K562 (cell line): Measurements from ENCODE around the gene PARP4. TPM values are rescaled to one million over a fixed set of nuclear protein-coding genes. Genes with fewer than 3 reads are reported as not detected.

Experiments used
- BDP1 ChIP-seq: IDR thresholded peaks from 3 replicates; pipeline ENCODE4 v1.6.1; 2011; ENCODE audit not compliant: insufficient read length, insufficient read depth
- EHMT2 ChIP-seq: fragments of 450-650 bp; IDR thresholded peaks from 2 replicates; pipeline ENCODE4 v1.6.1; 2018; ENCODE audit warnings: antibody characterized with exemption
- EWSR1 ChIP-seq: fragments of 450-650 bp; IDR thresholded peaks from 2 replicates; pipeline ENCODE4 v1.6.1; 2018; ENCODE audit warnings: borderline replicate concordance, mild to moderate bottlenecking, low read depth, moderate library complexity; ENCODE audit not compliant: partially characterized antibody
- GTF2F1 ChIP-seq: IDR thresholded peaks from 2 replicates; pipeline ENCODE4 v1.6.1; 2011; ENCODE audit warnings: low read depth, low read length, improper control_type of control experiment
- JUNB ChIP-seq: fragments of 450-650 bp; formaldehyde crosslinking; conservative IDR thresholded peaks from 2 replicates; pipeline ENCODE4 v1.4.0; 2020; ENCODE audit warnings: mild to moderate bottlenecking
- JUND ChIP-seq, 2 experiments: IDR thresholded peaks; 2 replicates in 1 of 2; 3 replicates in 1 of 2; pipeline ENCODE4 v1.6.1; 2011; ENCODE audit warnings: borderline replicate concordance in 2 of 2, low read depth in 2 of 2, low read length in 2 of 2, improper control_type of control experiment in 1 of 2, missing biosample characterization in 1 of 2, missing genetic modification characterization in 1 of 2, missing genetic modification reagents in 1 of 2
- KAT7 ChIP-seq: sonication (generic); formaldehyde crosslinking; IDR thresholded peaks from 2 replicates; pipeline ENCODE4 v1.8.0; 2022; ENCODE audit warnings: missing genetic modification reagents, mild to moderate bottlenecking, borderline replicate concordance
- KDM4B ChIP-seq, 2 experiments: fragments of 450-650 bp in 1 of 2; sonication (generic) in 1 of 2; IDR thresholded peaks; 2 replicates each; pipeline ENCODE4 v1.6.1; 2016 to 2017; ENCODE audit warnings: borderline replicate concordance in 2 of 2, antibody characterized with exemption in 1 of 2, low read depth in 1 of 2, mild to moderate bottlenecking in 1 of 2
- LARP7 ChIP-seq: fragments of 450-650 bp; IDR thresholded peaks from 2 replicates; pipeline ENCODE4 v1.6.1; 2016
- MTA1 ChIP-seq: fragments of 450-650 bp; IDR thresholded peaks from 2 replicates; pipeline ENCODE4 v1.6.1; 2017; ENCODE audit warnings: borderline replicate concordance
- NCOA1 ChIP-seq: fragments of 450-650 bp; IDR thresholded peaks from 2 replicates; pipeline ENCODE4 v1.6.1; 2016; ENCODE audit warnings: low read depth
- RBM22 ChIP-seq: fragments of 200-400 bp; formaldehyde crosslinking; IDR thresholded peaks from 2 replicates; pipeline ENCODE4 v1.6.1; 2018; ENCODE audit warnings: low read length, low read depth; ENCODE audit not compliant: poor library complexity, severe bottlenecking
- SMAD4 ChIP-seq: fragments of 250-450 bp; sonication (Bioruptor Pico); conservative IDR thresholded peaks from 2 replicates; pipeline ENCODE4 v1.8.0; 2021; ENCODE audit warnings: inconsistent platforms, mild to moderate bottlenecking, moderate library complexity
- SMARCE1 ChIP-seq: fragments of 450-650 bp; IDR thresholded peaks from 2 replicates; pipeline ENCODE4 v1.7.1; 2016; ENCODE audit warnings: mild to moderate bottlenecking
- TCFL5 ChIP-seq: fragments of 250-450 bp; sonication (Bioruptor Pico); conservative IDR thresholded peaks from 2 replicates; pipeline ENCODE4 v1.6.1; 2021; ENCODE audit warnings: mild to moderate bottlenecking, moderate library complexity, matching md5 sums
- ZEB2 ChIP-seq: fragments of 450-650 bp; IDR thresholded peaks from 2 replicates; pipeline ENCODE4 v1.6.1; 2016
- ZNF3 ChIP-seq: fragments of 250-450 bp; sonication (Bioruptor Pico); IDR thresholded peaks from 2 replicates; pipeline ENCODE4 v1.5.0; 2021; ENCODE audit warnings: mild to moderate bottlenecking, moderate library complexity
- ZNF583 ChIP-seq: fragments of 250-450 bp; sonication (Bioruptor Pico); IDR thresholded peaks from 2 replicates; pipeline ENCODE4 v1.4.0; 2020
- ZNF75A ChIP-seq: fragments of 450-650 bp; formaldehyde crosslinking; IDR thresholded peaks from 2 replicates; pipeline ENCODE4 v1.4.0; 2020; ENCODE audit warnings: mild to moderate bottlenecking
- polyA plus RNA-seq, 8 experiments: library from polyadenylated mRNA; depleted of rRNA in 4 of 8; stranded (reverse) in 5 of 8; unstranded in 3 of 8; fragments of >200 nt; fragmentation: Nextera tagmentation in 2 of 8; fragmentation: Illumina TruSeq in 1 of 8; extraction: Ambion mirVana in 2 of 8; extraction: Trizol in 1 of 8; gene quantifications; 2 replicates each; pipeline versions ENCODE4 v1.2.1 to v1.2.3, GENCODE V29; 2011 to 2014; ENCODE audit warnings: inconsistent platforms in 1 of 8, missing spikeins in 1 of 8
- total RNA-seq, 7 experiments: library from RNA; depleted of rRNA in 6 of 7; stranded (reverse); fragments of >200 nt in 6 of 7; fragmentation: Illumina TruSeq in 2 of 7; extraction: Trizol in 2 of 7; gene quantifications; 2 replicates each; pipeline versions ENCODE4 v1.2.1 to v1.2.3, GENCODE V29; 2011 to 2021; ENCODE audit warnings: low replicate concordance in 1 of 7
- TF ChIP-seq, protein P1 (sequence below): sonication (generic); formaldehyde crosslinking; IDR thresholded peaks from 2 replicates; pipeline ENCODE4 v1.8.0; 2023; ENCODE audit warnings: mild to moderate bottlenecking, missing genetic modification reagents
- TF ChIP-seq, protein P2 (sequence below): fragments of 250-450 bp; sonication (Bioruptor Pico); IDR thresholded peaks from 2 replicates; pipeline ENCODE4 v1.4.0; 2020; ENCODE audit warnings: borderline replicate concordance

PARP4 gene
- total and polyA plus RNA-seq, 9 of the 15 experiments (the other 6 are each of a cell fraction or from before 2014, with no cell fraction given) = 6.3 to 26.3 (median 18.8) TPM

DNA sequence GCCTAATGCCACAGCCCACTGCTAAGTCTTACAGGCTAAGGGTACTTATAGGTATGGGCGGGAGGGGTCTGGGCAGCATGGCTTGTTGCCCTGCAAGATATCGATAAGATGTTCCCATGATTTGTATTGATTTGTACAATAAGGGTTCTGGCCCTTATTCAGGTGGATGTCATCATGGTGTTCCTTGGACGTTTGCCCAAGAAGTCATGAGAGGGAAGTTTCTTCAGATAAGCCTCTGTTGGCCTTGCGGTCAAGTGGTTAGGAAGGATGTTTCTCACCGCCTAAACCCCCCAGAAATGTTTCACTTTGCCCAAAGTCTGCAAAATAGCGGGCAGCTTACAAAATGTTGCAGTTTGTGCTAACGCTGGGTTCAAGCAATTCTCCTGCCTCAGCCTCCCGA is 7.3 kb downstream of the PARP4 start (continued):
- TF ChIP-seq, protein P1, sequence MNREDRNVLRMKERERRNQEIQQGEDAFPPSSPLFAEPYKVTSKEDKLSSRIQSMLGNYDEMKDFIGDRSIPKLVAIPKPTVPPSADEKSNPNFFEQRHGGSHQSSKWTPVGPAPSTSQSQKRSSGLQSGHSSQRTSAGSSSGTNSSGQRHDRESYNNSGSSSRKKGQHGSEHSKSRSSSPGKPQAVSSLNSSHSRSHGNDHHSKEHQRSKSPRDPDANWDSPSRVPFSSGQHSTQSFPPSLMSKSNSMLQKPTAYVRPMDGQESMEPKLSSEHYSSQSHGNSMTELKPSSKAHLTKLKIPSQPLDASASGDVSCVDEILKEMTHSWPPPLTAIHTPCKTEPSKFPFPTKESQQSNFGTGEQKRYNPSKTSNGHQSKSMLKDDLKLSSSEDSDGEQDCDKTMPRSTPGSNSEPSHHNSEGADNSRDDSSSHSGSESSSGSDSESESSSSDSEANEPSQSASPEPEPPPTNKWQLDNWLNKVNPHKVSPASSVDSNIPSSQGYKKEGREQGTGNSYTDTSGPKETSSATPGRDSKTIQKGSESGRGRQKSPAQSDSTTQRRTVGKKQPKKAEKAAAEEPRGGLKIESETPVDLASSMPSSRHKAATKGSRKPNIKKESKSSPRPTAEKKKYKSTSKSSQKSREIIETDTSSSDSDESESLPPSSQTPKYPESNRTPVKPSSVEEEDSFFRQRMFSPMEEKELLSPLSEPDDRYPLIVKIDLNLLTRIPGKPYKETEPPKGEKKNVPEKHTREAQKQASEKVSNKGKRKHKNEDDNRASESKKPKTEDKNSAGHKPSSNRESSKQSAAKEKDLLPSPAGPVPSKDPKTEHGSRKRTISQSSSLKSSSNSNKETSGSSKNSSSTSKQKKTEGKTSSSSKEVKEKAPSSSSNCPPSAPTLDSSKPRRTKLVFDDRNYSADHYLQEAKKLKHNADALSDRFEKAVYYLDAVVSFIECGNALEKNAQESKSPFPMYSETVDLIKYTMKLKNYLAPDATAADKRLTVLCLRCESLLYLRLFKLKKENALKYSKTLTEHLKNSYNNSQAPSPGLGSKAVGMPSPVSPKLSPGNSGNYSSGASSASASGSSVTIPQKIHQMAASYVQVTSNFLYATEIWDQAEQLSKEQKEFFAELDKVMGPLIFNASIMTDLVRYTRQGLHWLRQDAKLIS (CRISPR knock-in tag) = no peak
- peak; percentile 70; the same call in 1 of the 2 replicates for TF ChIP-seq SMARCE1
- TF ChIP-seq, protein P2, sequence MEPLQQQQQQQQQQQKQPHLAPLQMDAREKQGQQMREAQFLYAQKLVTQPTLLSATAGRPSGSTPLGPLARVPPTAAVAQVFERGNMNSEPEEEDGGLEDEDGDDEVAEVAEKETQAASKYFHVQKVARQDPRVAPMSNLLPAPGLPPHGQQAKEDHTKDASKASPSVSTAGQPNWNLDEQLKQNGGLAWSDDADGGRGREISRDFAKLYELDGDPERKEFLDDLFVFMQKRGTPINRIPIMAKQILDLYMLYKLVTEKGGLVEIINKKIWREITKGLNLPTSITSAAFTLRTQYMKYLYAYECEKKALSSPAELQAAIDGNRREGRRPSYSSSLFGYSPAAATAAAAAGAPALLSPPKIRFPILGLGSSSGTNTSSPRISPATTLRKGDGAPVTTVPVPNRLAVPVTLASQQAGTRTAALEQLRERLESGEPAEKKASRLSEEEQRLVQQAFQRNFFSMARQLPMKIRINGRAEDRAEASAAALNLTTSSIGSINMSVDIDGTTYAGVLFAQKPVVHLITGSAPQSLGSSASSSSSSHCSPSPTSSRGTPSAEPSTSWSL = no peak
- TF ChIP-seq LARP7 = no peak
- TF ChIP-seq SMAD4 = no peak
- TF ChIP-seq MTA1 = no peak
- TF ChIP-seq EWSR1 = no peak
- TF ChIP-seq EHMT2 = no peak
- no peak for TF ChIP-seq JUNB (CRISPR knock-in tag)
- TF ChIP-seq ZNF3 (CRISPR knock-in tag) = no peak
- no peak for TF ChIP-seq NCOA1
- TF ChIP-seq TCFL5 (CRISPR knock-in tag) = no peak
- no peak for TF ChIP-seq JUND (IDR thresholded peaks at IDR 0.05; ENCODE audit: borderline replicate concordance, low read depth, low read length)
- peak; percentile 55; the same call in 1 of the 3 replicates for TF ChIP-seq JUND (tag; IDR thresholded peaks at IDR 0.05; ENCODE audit: borderline replicate concordance, low read depth, low read length)
- TF ChIP-seq KAT7 = no peak
- TF ChIP-seq KDM4B (IDR thresholded peaks at IDR 0.05; ENCODE audit: borderline replicate concordance in 2 of 2, low read depth in 1 of 2) = no peak
- TF ChIP-seq GTF2F1 = no peak
- TF ChIP-seq ZNF583 (CRISPR knock-in tag) = no peak
- TF ChIP-seq RBM22 = no peak
- no peak for TF ChIP-seq BDP1
- no peak for TF ChIP-seq ZEB2
- TF ChIP-seq ZNF75A = no peak
